MCF 10A (cell line): ENCODE results near the gene NCEH1. TPM values are rescaled to one million over a fixed set of nuclear protein-coding genes. Genes with fewer than 3 reads are reported as not detected.

Experiments used
- BruUV-seq: library from RNA; stranded (reverse); fragments of 400-500 nt; replicated peaks from 2 replicates; lab custom pipeline; 2021; lab: Mats Ljungman, UMichigan
- CTCF ChIA-PET: fragments of 300-600 bp; sonication (Branson Sonifier 250); formaldehyde crosslinking; extraction: SDS; loops from one replicate; lab custom pipeline; 2021; ENCODE audit warnings: antibody characterized with exemption, inconsistent platforms; lab: Yijun Ruan, JAX
- POLR2A ChIA-PET: fragments of 300-600, 350-650 bp; sonication (Branson Sonifier 250); formaldehyde crosslinking; extraction: SDS; loops from one replicate; lab custom pipeline; 2020; ENCODE audit warnings: antibody characterized with exemption, inconsistent platforms; lab: Yijun Ruan, JAX
- DNase-seq: peaks from one replicate; pipeline ENCODE4 v3.0.0-alpha.2; 2018; ENCODE audit not compliant: unreplicated experiment
- H3K27ac Mint-ChIP-seq: one replicate; pipeline ENCODE4 v1.8.0; 2022; ENCODE audit warnings: mild to moderate bottlenecking, low read depth, mixed read lengths; ENCODE audit not compliant: unreplicated experiment
- H3K27me3 Mint-ChIP-seq: one replicate; pipeline ENCODE4 v1.8.0; 2022; ENCODE audit warnings: mixed read lengths; ENCODE audit not compliant: insufficient read depth, unreplicated experiment
- H3K36me3 Mint-ChIP-seq: one replicate; pipeline ENCODE4 v1.8.0; 2022; ENCODE audit warnings: mild to moderate bottlenecking, moderate library complexity, mixed read lengths; ENCODE audit not compliant: insufficient read depth, unreplicated experiment
- H3K4me1 Mint-ChIP-seq: one replicate; pipeline ENCODE4 v1.8.0; 2022; ENCODE audit warnings: mixed read lengths; ENCODE audit not compliant: insufficient read depth, unreplicated experiment
- H3K4me3 Mint-ChIP-seq: one replicate; pipeline ENCODE4 v1.8.0; 2022; ENCODE audit warnings: mild to moderate bottlenecking, moderate library complexity, mixed read lengths; ENCODE audit not compliant: unreplicated experiment
- H3K9me3 Mint-ChIP-seq: one replicate; pipeline ENCODE4 v1.8.0; 2022; ENCODE audit warnings: mixed read lengths; ENCODE audit not compliant: unreplicated experiment
- intact Hi-C: fragments of 100-400 bp; cut with micrococcal nuclease; formaldehyde crosslinking; loops from 2 replicates; pipeline ENCODE4 v1.14.1; 2022
- total RNA-seq: library from RNA; stranded (reverse); gene quantifications from 2 replicates; pipeline ENCODE4 v1.2.3, GENCODE V29; 2022
- TF ChIP-seq, protein P1 (sequence below): fragments of 200-600 bp; IDR thresholded peaks from one replicate; pipeline ENCODE4 v1.8.0; 2022; ENCODE audit warnings: antibody characterized with exemption, mild to moderate bottlenecking; ENCODE audit not compliant: unreplicated experiment

Gene NCEH1
- total RNA-seq, 1 experiment from 2014 or later, result 28.8 TPM

DNA sequence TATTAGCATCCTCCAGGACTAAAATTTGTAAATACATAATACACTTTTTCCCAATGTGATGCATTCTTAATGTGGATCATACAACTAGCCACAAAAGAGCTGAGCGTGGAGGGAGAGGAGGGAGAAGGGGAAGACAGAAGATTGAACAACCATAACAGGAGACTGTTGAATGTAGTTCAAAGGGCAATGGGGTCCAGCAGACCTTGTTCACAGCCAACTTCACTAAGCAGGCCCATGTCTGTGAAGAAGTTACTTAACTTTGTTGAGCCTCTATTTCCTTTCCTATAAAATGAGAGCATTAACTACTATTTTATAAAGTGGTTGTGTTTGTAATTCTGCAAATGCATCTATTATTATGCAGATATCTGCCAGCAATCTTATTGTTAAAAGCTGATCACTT, 13.3 kb downstream of the NCEH1 start:
- TF ChIP-seq, protein P1, sequence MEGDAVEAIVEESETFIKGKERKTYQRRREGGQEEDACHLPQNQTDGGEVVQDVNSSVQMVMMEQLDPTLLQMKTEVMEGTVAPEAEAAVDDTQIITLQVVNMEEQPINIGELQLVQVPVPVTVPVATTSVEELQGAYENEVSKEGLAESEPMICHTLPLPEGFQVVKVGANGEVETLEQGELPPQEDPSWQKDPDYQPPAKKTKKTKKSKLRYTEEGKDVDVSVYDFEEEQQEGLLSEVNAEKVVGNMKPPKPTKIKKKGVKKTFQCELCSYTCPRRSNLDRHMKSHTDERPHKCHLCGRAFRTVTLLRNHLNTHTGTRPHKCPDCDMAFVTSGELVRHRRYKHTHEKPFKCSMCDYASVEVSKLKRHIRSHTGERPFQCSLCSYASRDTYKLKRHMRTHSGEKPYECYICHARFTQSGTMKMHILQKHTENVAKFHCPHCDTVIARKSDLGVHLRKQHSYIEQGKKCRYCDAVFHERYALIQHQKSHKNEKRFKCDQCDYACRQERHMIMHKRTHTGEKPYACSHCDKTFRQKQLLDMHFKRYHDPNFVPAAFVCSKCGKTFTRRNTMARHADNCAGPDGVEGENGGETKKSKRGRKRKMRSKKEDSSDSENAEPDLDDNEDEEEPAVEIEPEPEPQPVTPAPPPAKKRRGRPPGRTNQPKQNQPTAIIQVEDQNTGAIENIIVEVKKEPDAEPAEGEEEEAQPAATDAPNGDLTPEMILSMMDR, result no peak
- ChIA-PET CTCF (interaction anchor here (0.6 to 2.8 kb wide), 6 partner anchors 11 to 1802 kb away, joined by 3 to 14 read pairs (median 4); partner anchors contain the start of gene NCEH1), POLR2A (interaction anchor here (0.8 to 2.9 kb wide), 5 partner anchors 9 to 53 kb away, joined by 3 to 14 read pairs (median 4); partner anchors contain the start of genes ECT2 and NCEH1)
- H3K9me3 Mint-ChIP-seq, result no peaks in the 10 kb centered on the region
- peaks cover 7% of the 10 kb centered on the region for H3K36me3 Mint-ChIP-seq
- intact Hi-C loops, result no loop called here
- no peak overlapping the region for H3K27ac Mint-ChIP-seq
- no peak for DNase-seq
- H3K27me3 Mint-ChIP-seq, result no peaks in the 10 kb centered on the region
- H3K4me1 Mint-ChIP-seq, result peaks cover 5% of the 10 kb centered on the region
- no peak overlapping the region for H3K4me3 Mint-ChIP-seq
- BruUV-seq, result no TSS peak

DNA sequence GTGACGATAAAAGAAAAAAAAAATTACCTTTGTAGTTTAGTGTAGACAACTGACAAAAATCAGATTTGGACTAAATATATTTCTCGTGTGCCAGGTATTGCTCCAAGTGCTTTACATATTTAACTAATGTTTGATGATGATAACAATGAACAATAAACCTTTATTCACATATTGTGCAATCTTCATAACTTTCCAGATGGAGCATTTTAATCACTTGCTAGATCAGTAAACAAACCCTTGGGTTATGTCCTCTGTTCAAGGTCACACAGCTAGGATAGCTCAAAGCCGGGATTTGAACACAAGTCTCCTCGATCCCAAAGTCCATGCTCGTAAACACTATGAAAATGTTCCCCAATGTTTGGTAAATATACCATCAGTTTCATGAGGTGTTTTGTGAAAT, 14.5 kb downstream of the NCEH1 start:
- TF ChIP-seq, protein P1, result no peak
- ChIA-PET CTCF (interaction anchor here (0.7 to 2.8 kb wide), 7 partner anchors 10 to 1026 kb away, joined by 3 to 14 read pairs (median 3); partner anchors contain the start of gene NCEH1), POLR2A (interaction anchor here (0.9 to 2.9 kb wide), 3 partner anchors 12 to 54 kb away, joined by 3 to 14 read pairs (median 3); partner anchors contain the start of genes ECT2 and NCEH1)
- H3K9me3 Mint-ChIP-seq, result no peaks in the 10 kb centered on the region
- H3K27me3 Mint-ChIP-seq, result no peaks in the 10 kb centered on the region
- DNase-seq, result no peak
- peaks cover 6% of the 10 kb centered on the region for H3K36me3 Mint-ChIP-seq
- no peak overlapping the region for H3K4me3 Mint-ChIP-seq
- H3K4me1 Mint-ChIP-seq, result peaks cover 2% of the 10 kb centered on the region
- no TSS peak for BruUV-seq
- intact Hi-C loops, result no loop called here
- no peak overlapping the region for H3K27ac Mint-ChIP-seq

DNA sequence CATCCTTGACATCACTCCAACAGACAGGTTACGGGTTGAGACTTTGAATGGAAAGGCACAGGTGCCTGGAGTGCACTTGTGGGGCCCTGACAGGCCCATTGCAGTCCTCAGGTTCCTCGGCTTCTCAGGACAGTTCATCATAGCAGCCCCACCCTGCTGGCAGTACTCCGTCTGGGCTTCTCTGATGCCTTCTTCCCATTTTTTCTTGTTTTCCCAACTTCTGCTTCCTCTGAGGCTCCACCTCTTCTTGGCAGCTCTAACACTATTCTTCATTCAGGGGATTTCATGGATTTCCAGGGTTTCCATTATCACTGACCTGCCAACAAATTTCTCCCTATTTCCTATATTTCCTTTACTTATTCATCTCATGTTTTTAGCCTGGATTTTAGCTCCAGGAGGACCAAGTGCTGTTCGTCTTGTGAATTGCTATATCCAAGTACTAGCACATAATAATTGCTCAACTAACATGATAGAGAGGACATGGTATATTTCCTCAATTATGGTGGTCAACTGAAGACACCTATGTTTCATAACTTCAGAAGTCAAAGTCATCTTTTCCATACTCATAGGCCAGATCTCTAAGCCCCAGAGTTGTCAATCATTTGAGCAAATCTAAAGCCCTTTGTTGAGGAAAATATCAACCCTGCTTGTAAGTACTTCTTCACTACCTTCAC, 16.2 kb downstream of the NCEH1 start:
- CTCF ChIA-PET, result interaction anchor here (0.9 to 2.8 kb wide), 4 partner anchors 8 to 22 kb away, joined by 7 to 13 read pairs (median 10); no protein-coding TSS in a partner anchor
- no peaks in the 10 kb centered on the region for H3K36me3 Mint-ChIP-seq
- no peak overlapping the region for H3K4me3 Mint-ChIP-seq
- TF ChIP-seq, protein P1, result no peak
- intact Hi-C loops, result no loop called here
- no TSS peak for BruUV-seq
- no peaks in the 10 kb centered on the region for H3K27me3 Mint-ChIP-seq
- no peak overlapping the region for H3K27ac Mint-ChIP-seq
- POLR2A ChIA-PET, result interaction anchor here (2.9 kb wide), 1 partner anchor 16 kb away, joined by 14 read pairs; the partner anchor contains the start of gene NCEH1
- DNase-seq, result no peak
- H3K9me3 Mint-ChIP-seq, result no peaks in the 10 kb centered on the region
- H3K4me1 Mint-ChIP-seq, result peaks cover 7% of the 10 kb centered on the region

DNA sequence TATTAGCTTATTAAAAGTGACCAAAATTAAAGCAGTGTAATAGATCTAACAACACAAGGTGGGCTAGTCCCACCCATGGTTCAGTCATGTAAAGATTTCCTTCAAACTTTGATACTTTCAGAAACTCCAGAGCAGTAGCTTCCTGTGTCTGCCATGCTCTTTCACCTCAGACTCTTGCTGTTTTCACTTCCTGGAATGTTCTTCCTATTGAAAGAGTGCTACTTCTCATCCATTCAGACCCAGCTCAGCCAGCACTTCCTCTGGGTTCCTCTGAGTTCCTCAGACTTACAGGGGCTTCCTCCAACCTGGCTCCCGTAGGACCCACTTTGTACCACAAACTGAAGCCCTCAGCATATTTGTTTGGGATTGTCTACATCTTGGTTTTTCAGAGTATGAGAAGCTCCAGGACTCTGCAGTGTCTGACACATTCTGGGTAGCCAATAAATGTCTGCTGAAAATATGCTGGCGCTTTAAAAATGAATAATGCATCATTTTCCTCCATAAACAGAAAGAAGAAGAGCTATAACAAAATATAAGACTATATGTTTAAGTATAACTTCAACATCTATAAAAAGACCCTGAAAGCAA, 18.0 kb downstream of the NCEH1 start:
- POLR2A ChIA-PET, result interaction anchor here (2.2 kb wide), 1 partner anchor 18 kb away, joined by 10 read pairs; the partner anchor contains the start of gene NCEH1

More for the DNA sequence above, 18.0 kb downstream of the NCEH1 start:
- Mint-ChIP-seq H3K4me3 (no peak overlapping the region), H3K4me1 (peaks cover 7% of the 10 kb centered on the region), H3K27ac (no peak overlapping the region), H3K9me3 (no peaks in the 10 kb centered on the region), H3K36me3 (no peaks in the 10 kb centered on the region), H3K27me3 (no peaks in the 10 kb centered on the region)
- CTCF ChIA-PET, result interaction anchor here (0.5 to 4.0 kb wide), 7 partner anchors 9 to 92 kb away, joined by 3 to 24 read pairs (median 5); partner anchors contain the start of gene NCEH1
- intact Hi-C loops, result no loop called here
- no peak for DNase-seq
- TF ChIP-seq, protein P1, result no peak
- BruUV-seq, result no TSS peak
